ENCODE data around the gene MMP25. TPM values are rescaled to one million over a fixed set of nuclear protein-coding genes. Genes with fewer than 3 reads are reported as not detected.
"Not testable (repeated sequence)": the region's sequence is repeated elsewhere in the genome, so short reads cannot be mapped to it uniquely, and the experiment has no call there.

The MMP25 gene
- total RNA-seq, 2 experiments from 2014 or later: 49.3 to 60.4 TPM

DNA sequence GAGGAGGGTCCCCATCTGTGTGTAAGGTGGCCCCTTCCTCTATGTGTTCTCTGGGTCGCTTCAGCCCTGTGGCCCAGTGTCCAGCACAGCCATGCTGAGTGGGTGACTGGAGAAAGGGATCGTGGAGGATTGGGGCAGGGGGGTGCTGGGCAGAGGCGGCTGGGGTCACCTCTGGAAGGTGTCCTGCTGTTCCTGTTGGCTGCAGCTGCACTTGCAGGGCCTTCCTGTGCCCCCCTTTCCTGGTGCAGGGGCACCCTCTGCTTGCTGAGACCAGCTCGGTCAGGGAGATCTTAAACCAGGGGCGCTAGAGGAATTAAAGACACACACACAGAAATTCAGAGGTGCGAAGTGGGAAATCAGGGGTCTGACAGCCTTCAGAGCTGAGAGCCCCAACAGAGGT lies 30.2 kb downstream of the MMP25 start:
- POLR2A ChIA-PET: interaction anchor here (0.6 to 6.1 kb wide), 18 partner anchors 11 to 83 kb away, joined by 3 to 143 read pairs (median 14); partner anchors contain the start of genes IL32, ZNF213 and ZSCAN10

DNA sequence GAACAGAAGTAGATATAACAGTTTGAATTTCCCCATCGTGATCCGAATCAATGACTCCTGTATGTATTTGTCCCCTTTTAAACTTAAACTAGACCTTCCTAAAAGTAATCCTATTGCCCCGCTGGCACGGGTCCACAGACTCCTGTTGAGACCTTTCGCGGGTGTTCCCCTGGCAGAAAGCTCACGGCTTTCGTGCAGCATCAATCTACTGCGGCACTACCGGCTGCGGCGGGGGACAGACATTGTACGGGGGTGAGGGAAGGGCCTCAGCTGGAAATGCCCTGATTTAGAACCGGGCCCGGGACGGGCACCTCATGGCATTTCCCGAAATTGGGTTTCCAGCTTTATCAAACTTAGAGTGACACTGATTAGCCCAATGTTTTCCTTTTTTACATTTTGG lies 33.7 kb downstream of the MMP25 start:
- H3K27ac Mint-ChIP-seq: no peak overlapping the region
- POLR2A ChIA-PET: interaction anchor here (0.9 to 1.5 kb wide), 6 partner anchors 9 to 54 kb away, joined by 3 to 7 read pairs (median 4); partner anchors contain the start of gene ZNF213
- H3K4me1 Mint-ChIP-seq: peaks cover 50% of the 10 kb centered on the region
- no peak for ATAC-seq (ENCODE audit: low read depth)
- peaks cover 12% of the 10 kb centered on the region for H3K9me3 Mint-ChIP-seq
- DNase-seq: no peak
- peaks cover 30% of the 10 kb centered on the region for H3K36me3 Mint-ChIP-seq
- no peaks in the 10 kb centered on the region for H3K27me3 Mint-ChIP-seq
- no peak overlapping the region for H3K4me3 Mint-ChIP-seq

More for the DNA sequence above, 30.2 kb downstream of the MMP25 start:
- no peak for ATAC-seq (ENCODE audit: low read depth)
- H3K9me3 Mint-ChIP-seq: peaks cover 12% of the 10 kb centered on the region
- H3K4me3 Mint-ChIP-seq: peak overlapping the region; percentile 83
- peaks cover 38% of the 10 kb centered on the region for H3K36me3 Mint-ChIP-seq
- peak overlapping the region; percentile 98 for H3K27ac Mint-ChIP-seq
- peak; percentile 47 for DNase-seq
- no peaks in the 10 kb centered on the region for H3K27me3 Mint-ChIP-seq
- peaks cover 64% of the 10 kb centered on the region for H3K4me1 Mint-ChIP-seq

DNA sequence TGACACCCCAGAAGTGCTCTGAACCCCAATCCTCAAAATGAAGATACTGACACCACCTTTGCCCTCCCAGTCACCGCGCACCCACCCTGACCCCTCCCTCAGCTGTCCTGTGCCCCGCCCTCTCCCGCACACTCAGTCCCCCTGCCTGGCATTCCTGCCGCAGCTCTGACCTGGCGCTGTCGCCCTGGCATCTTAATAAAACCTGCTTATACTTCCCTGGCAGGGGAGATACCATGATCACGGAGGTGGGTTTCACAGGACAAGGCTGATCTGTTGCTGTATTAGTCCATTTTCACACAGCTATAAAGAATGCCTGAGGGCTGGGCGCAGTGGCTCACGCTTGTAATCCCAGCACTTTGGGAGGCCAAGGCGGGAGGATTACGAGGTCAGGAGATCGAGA lies 35.6 kb downstream of the MMP25 start:
- H3K27ac Mint-ChIP-seq; ATAC-seq (ENCODE audit: low read depth); H3K4me3 Mint-ChIP-seq; H3K27me3 Mint-ChIP-seq; DNase-seq; POLR2A ChIA-PET: not testable (repeated sequence)
- Mint-ChIP-seq H3K4me1 (peaks cover 39% of the 10 kb centered on the region), H3K9me3 (peaks cover 12% of the 10 kb centered on the region), H3K36me3 (peaks cover 27% of the 10 kb centered on the region)

DNA sequence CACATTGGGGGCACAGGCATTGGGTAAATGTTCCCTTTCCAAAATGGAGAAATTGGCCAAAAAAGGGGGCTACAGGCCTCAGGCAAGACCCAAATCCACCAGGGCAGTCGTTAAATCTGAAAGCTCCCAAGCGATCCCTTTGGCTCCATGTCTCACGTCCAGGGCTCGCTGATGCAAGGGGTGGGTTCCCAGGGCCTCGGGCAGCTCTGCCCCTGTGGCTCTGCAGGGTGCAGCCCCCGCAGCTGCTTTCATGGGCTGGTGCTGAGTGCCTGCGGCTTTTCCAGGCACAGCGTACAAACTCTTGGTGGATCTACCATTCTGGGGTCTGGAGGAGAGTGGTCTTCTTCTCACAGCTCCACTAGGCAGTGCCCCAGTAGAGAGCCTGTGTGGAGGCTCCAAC lies 37.0 kb downstream of the MMP25 start:
- DNase-seq; ATAC-seq (ENCODE audit: low read depth); H3K4me3 Mint-ChIP-seq; H3K27me3 Mint-ChIP-seq; H3K27ac Mint-ChIP-seq; H3K9me3 Mint-ChIP-seq: not testable (repeated sequence)
- POLR2A ChIA-PET: interaction anchor here (0.6 to 1.4 kb wide), 2 partner anchors 18 to 49 kb away, joined by 3 to 4 read pairs; partner anchors contain the start of gene IL32
- H3K4me1 Mint-ChIP-seq: peaks cover 35% of the 10 kb centered on the region
- peaks cover 19% of the 10 kb centered on the region for H3K36me3 Mint-ChIP-seq

DNA sequence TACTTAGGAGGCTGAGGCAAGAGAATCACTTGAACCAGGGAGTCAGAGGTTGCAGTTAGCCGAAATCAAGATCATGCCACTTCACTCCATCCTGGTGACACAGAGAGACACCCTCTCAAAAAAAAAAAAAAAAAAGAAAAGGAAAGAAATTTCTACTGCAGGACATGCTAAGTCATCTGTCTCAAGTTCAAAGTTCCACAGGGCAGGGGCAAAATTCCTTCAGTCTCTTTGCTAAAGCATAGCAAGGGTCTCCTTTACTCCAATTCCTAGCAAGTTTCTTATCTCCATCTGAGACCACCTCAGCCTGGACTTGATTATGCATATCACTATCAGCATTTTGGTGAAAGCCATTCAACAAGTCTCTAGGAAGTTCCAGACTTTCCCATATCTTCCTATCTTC lies 38.1 kb downstream of the MMP25 start:
- no peak for DNase-seq
- Mint-ChIP-seq H3K27me3 (no peaks in the 10 kb centered on the region), H3K4me1 (peaks cover 32% of the 10 kb centered on the region), H3K27ac (no peak overlapping the region), H3K9me3 (peaks cover 7% of the 10 kb centered on the region), H3K4me3 (no peak overlapping the region), H3K36me3 (peaks cover 13% of the 10 kb centered on the region)
- no peak for ATAC-seq (ENCODE audit: low read depth)
- POLR2A ChIA-PET: interaction anchor here (0.7 kb wide), 1 partner anchor 281 kb away, joined by 3 read pairs; no protein-coding TSS in a partner anchor

DNA sequence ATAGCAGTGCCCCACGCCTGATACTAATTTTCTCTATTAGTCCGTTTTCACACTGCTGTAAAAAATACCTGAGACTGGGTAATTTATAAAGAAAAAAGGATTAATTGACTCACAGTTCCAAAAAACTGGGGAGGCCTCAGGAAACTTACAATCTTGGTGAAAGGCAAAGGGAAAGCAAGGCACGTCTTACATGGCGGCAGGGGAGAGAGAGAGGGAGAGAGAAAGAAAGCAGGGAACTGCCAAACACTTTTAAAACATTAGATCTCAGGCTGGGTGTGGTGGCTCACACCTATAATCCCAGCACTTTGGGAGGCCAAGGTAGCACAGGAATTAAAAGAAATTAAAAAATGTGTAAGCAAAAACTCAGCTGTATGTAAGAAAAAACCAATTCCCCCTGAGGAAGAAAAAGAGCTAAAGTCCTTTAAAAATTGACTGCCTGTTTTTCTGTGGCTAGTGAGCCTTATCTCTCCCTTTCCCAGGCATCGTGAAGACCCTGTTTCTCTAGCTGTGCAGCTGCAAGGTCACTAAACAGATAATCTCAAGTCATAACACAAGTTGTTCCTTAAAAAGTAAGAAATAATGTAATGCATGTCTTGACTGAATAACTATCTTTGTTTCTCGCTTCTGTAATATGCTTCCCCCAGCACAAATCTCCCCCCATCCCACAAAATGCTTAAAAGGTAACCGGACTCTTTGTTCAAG lies 38.8 kb downstream of the MMP25 start:
- ATAC-seq (ENCODE audit: low read depth): no peak
- no peaks in the 10 kb centered on the region for H3K27me3 Mint-ChIP-seq
- H3K4me3 Mint-ChIP-seq: no peak overlapping the region
- no peak overlapping the region for H3K27ac Mint-ChIP-seq
- peaks cover 32% of the 10 kb centered on the region for H3K4me1 Mint-ChIP-seq
- peaks cover 8% of the 10 kb centered on the region for H3K36me3 Mint-ChIP-seq
- no peak for DNase-seq
- H3K9me3 Mint-ChIP-seq: peaks cover 3% of the 10 kb centered on the region
- POLR2A ChIA-PET: no interaction called here

DNA sequence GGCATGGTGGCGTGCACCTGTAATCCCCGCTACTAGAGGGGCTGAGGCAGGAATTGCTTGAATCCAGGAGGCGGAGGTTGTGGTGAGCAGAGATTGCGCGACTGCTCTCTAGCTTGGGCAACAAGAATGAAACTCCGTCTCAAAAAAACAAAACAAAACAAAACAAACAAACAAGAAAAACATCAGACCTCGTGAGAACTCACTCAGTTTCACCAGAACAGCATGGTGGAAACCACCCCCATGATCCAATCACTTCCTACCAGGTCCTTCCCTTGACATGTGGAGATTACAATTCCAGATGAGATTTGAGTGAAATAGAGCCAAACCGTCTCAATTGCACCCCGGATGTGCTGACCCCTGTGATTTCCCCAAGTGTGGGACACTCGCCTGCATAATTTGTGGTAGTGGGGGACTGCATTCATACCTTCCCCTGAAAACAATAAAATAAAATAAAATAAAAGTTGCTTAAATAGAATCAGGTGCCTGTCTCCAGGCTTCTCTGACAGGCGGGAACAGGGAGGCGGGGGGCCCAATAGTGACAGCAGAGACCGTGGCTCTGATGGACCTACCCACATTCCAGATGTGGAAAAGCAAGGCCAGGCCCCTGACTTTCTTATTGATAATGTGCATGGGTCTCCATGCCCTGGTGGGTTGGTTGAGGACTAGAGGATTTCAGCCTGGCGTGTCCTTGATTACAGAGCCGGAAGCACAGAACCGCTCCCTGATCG lies 39.7 kb downstream of the MMP25 start:
- H3K9me3 Mint-ChIP-seq: no peaks in the 10 kb centered on the region
- H3K27ac Mint-ChIP-seq: peak overlapping the region; percentile 16
- POLR2A ChIA-PET: interaction anchor here (4.0 kb wide), 1 partner anchor 11 kb away, joined by 21 read pairs; no protein-coding TSS in a partner anchor
- peaks cover 31% of the 10 kb centered on the region for H3K4me1 Mint-ChIP-seq
- H3K36me3 Mint-ChIP-seq: peaks cover 3% of the 10 kb centered on the region
- DNase-seq (no peak), ATAC-seq (ENCODE audit: low read depth) (no peak)
- no peaks in the 10 kb centered on the region for H3K27me3 Mint-ChIP-seq
- no peak overlapping the region for H3K4me3 Mint-ChIP-seq

DNA sequence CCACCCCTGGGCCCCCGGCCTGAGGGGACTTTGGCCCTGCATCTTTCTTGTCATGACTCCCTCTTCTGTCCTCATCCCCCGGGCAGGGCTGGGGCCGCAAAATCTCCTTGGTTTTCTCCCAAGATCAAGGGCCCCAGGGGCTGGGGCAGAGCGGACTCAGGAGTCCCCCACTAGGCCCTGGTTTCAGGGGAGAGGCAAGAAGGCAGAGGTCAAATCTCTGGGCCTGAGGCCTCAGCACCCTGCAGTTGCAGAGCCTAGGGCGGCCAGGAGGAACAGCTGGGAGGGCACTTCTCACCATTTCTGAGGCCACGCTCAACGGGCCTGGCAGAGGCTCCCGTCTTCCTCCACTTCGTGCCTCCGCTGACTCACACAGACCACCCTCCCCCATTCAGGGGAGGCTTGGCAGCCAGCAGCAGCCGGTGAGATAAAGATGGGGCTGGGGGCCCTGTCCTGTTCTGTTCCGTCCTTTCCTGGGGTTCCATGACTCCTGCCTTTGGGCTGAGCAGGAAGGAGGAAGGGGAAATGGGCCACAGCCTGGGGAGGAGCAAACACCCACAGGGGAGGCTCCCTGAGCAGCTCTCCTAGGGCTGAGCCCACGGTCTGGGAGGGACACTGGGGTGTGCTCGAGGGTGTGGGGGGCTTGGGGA lies 40.4 kb downstream of the MMP25 start:
- peak overlapping the region; percentile 21 for H3K27ac Mint-ChIP-seq
- POLR2A ChIA-PET: interaction anchor here (0.7 to 4.0 kb wide), 5 partner anchors 12 to 28 kb away, joined by 3 to 21 read pairs (median 4); partner anchors contain the start of gene IL32
- H3K4me3 Mint-ChIP-seq: no peak overlapping the region
- ATAC-seq (ENCODE audit: low read depth): no peak
- H3K9me3 Mint-ChIP-seq: no peaks in the 10 kb centered on the region
- H3K36me3 Mint-ChIP-seq: no peaks in the 10 kb centered on the region
- no peaks in the 10 kb centered on the region for H3K27me3 Mint-ChIP-seq
- DNase-seq: no peak
- H3K4me1 Mint-ChIP-seq: peaks cover 34% of the 10 kb centered on the region

DNA sequence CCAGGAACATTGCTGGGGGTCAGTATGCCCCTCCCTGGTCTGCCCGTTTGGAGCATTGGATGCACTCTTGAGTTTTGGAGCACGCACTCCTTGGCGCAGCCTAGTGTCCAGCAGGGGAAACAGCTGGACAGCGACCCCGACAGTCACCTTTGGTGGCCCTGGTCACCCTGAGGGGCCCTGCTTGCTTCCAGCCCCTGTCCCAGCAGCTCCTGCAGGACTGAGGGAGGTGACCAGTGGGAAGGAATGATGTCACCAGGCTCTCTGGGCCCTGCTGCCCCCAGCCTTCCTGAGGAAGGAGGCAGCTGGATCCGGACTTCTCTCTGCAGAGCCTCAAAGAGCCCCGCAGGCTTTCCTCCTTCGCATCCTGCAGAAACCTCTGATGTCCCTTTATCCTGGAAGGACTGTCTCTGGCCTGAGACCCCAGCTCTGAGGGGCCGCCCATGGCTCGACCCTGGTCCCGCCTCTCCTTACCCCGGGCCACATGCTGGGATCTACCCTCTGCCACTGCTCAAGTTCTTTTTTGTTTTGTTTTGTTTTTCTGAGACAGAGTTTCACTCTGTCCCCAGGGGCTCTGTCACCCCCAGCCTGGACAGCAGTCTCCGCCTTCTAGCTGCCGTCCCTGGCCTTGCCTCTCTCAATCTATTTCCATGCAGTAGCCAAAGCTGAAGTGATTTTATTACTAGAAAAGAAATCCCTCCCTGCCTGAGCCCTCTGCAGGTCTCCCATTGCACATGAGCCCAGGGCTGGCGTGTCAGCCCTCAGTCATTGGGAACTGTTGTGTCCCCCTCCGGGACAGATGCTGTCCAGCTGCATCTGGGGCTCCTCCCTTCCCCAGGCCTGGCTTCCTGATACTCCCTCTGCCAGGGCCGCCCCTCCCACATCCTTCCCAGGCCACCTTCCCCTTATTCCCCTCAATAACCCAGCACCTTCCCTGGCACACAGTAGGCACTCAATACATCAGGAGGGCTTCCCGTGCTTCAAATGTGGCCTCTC lies 41.2 kb downstream of the MMP25 start:
- H3K27me3 Mint-ChIP-seq: no peaks in the 10 kb centered on the region
- POLR2A ChIA-PET: interaction anchor here (0.6 to 4.0 kb wide), 6 partner anchors 12 to 89 kb away, joined by 3 to 21 read pairs (median 4); partner anchors contain the start of gene IL32
- H3K36me3 Mint-ChIP-seq: no peaks in the 10 kb centered on the region
- DNase-seq (no peak), ATAC-seq (ENCODE audit: low read depth) (no peak)
- H3K9me3 Mint-ChIP-seq: no peaks in the 10 kb centered on the region
- H3K4me1 Mint-ChIP-seq: peaks cover 34% of the 10 kb centered on the region
- H3K4me3 Mint-ChIP-seq: no peak overlapping the region
- peak overlapping the region; percentile 54 for H3K27ac Mint-ChIP-seq

DNA sequence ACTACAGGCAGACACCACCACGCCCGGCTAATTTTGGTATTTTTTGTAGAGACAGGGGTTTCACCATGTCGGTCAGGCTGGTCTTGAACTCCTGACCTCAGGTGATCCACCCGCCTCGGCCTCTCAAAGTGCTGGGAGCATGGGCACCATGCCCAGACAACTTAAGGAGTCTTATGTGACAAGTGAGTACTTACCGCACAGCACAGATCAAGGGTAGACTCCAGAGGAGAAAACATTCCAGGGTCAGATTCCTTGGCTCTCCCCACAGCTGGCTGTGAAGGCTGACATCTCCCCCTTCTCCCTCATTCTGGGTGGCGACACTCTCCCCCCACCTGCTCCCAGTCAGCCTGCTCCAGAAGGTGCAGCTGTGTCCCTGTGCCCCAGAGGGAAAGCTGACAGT lies 42.1 kb downstream of the MMP25 start:
- H3K9me3 Mint-ChIP-seq: no peaks in the 10 kb centered on the region
- no peak for ATAC-seq (ENCODE audit: low read depth)
- no peak overlapping the region for H3K4me3 Mint-ChIP-seq
- DNase-seq: no peak
- no peaks in the 10 kb centered on the region for H3K36me3 Mint-ChIP-seq
- peaks cover 31% of the 10 kb centered on the region for H3K4me1 Mint-ChIP-seq
- POLR2A ChIA-PET: interaction anchor here (1.2 to 4.0 kb wide), 3 partner anchors 8 to 22 kb away, joined by 4 to 21 read pairs (median 15); partner anchors contain the start of gene IL32
- peak overlapping the region; percentile 54 for H3K27ac Mint-ChIP-seq
- H3K27me3 Mint-ChIP-seq: no peaks in the 10 kb centered on the region

DNA sequence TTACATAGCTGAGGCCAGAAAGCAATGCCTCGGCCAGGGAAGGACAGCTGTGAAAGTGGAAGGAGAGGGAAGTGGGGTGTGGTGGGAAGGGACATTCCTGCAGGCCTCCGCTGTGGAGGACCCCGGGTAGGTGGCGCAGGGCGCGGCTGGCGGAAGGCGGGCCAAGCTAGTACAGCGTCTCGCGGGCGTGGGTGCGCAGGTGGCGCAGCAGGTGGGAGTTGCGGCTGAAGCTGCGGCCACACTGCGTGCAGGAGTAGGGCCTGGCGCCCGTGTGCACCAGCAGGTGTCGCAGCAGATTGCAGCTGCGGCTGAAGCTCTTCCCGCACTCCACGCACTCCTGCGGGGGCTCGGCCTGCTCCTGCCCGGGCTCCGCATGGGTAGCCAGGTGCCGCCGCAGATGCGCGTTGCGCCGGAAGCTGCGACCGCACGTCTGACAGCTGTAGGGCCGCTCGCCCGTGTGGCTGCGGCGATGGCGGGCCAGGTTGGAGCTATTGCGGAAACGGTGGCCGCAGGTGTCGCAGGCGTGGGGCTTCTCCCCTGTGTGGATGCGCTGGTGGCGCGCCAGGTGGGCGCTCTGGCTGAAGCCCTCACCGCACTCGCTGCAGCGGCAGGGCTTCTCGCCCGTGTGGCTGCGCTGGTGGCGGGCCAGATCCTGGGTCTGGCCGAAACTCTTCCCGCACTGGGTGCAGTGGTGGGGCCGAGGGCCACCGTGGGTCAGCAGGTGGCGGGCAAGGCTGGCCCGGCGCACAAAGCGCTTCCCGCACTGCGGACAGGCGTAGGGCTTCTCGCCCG lies 42.8 kb downstream of the MMP25 start:
- Mint-ChIP-seq H3K9me3 (no peaks in the 10 kb centered on the region), H3K36me3 (no peaks in the 10 kb centered on the region), H3K4me1 (peaks cover 29% of the 10 kb centered on the region), H3K4me3 (no peak overlapping the region), H3K27me3 (no peaks in the 10 kb centered on the region), H3K27ac (no peak overlapping the region)
- POLR2A ChIA-PET: interaction anchor here (1.2 to 4.0 kb wide), 2 partner anchors 9 to 14 kb away, joined by 4 to 21 read pairs; no protein-coding TSS in a partner anchor
- DNase-seq (no peak), ATAC-seq (ENCODE audit: low read depth) (no peak)
